HG03064 (cell line): ENCODE results near the gene RTBDN.
"Not testable (repeated sequence)": the region's sequence is repeated elsewhere in the genome, so short reads cannot be mapped to it uniquely, and the experiment has no call there.

Experiments
- ATAC-seq: cut with Tn5 transposase; IDR thresholded peaks from one replicate; pipeline ENCODE4 v1.9.1; 2021; ENCODE audit warnings: low read depth; ENCODE audit not compliant: unreplicated experiment

Gene RTBDN

DNA sequence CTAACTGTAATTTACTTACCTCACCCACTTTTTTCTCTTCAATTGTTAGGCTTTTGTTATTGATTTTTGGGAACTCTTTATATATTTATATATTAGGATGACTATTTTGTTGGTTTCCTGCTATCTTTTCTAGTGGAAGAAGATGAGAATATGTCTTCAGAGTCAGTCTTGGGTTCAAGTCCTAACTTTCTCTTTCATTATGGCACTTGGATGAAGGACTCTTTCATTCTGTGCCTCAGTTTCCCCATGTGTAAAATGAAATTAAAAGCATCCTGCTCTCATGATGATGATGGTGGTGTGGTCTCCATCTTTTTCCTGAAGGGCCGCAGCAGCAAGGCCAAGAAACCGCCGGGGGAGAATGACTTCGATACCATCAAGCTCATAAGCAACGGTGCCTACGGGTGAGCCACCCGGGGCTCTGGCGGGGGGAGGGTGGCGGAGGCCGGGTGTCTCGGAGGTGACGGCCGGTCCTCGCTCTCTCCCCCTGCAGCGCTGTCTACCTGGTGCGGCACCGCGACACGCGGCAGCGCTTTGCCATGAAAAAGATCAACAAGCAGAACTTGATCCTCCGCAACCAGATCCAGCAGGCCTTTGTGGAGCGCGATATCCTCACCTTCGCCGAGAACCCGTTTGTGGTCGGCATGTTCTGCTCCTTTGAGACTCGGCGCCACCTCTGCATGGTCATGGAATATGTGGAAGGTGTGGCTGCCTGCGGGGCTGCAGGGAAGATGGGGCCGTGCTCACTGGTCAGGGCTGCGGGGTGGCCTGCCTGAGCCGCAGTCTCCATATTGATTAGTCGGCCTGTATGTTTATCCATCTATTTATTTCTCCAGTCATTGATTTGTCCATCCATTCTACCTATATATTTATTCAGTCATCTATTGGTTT, 23.9 kb upstream of the RTBDN start:
- ATAC-seq: no peak

DNA sequence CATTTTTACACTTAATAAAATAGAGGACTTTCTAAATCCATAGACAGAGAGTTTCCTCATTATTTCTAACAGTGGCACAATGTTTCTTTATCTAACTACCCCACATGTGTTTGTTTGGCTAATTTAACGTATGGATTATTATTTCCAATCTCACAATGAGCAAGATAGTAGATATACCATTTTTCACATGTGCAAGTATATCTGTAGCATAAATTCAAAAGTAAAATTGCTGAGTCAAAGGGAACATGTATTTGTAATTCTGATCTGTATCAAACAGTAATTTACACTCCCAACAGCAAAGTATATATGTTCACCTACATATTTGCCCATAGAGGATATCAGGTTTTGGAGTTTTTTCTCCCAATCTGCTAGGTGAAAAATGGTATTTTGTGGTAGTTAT, 22.3 kb upstream of the RTBDN start:
- no peak for ATAC-seq

DNA sequence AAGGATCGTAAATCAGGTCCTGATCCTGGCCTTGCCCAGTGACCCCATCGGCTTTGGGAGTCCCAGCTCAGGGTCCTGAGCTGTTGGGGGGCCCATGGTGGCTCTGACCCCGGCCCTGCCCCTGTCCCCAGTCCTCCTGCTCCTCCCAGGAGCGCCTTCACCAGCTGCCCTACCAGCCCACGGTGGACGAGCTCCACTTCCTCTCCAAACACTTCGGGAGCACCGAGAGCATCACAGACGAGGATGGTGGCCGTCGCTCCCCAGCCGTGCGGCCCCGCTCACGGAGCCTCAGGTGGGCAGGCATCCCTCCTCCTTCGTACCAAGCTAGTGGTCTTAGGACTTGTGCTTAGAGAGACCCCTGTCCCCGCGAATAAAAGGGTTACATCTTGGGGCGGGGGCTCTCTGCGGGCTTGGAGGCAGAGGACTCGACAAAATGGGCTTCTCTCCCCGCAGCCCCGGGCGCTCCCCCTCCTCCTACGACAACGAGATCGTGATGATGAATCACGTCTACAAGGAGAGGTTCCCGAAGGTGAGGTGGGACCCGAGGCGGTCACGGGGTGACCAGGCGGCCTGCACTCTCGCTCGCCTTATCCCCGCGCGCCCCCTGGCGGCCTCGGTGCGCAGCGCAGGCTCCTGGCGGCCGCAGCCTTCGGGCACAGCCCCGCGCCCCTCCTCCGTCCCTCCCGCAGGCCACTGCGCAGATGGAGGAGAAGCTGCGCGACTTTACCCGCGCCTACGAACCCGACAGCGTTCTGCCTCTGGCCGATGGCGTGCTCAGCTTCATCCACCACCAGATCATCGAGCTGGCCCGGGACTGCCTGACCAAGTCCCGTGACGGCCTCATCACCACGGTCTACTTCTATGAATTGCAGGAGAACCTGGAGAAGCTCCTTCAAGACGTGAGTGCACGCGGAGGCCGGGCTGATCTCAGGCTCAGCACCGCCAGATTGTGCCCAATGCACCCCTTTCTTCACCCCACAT, 13.1 kb upstream of the RTBDN start:
- ATAC-seq: no peak

DNA sequence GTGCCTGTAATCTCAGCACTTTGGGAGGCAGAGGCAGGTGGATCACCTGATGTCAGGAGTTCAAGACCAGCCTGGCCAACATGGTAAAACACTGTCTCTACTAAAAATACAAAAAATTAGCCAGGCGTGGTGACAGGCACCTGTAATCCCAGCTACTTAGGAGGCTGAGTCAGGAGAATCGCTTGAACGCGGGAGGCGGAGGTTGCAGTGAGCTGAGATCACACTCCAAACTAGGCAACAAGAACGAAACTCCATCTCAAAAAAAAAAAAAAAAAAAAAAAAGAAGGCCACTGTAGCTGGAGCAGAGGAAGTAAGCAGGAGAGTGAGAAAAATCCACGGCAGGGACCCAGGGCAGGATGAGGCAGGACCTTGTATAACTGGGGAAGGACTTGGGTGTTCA, 12.2 kb upstream of the RTBDN start:
- not testable (repeated sequence) for ATAC-seq

DNA sequence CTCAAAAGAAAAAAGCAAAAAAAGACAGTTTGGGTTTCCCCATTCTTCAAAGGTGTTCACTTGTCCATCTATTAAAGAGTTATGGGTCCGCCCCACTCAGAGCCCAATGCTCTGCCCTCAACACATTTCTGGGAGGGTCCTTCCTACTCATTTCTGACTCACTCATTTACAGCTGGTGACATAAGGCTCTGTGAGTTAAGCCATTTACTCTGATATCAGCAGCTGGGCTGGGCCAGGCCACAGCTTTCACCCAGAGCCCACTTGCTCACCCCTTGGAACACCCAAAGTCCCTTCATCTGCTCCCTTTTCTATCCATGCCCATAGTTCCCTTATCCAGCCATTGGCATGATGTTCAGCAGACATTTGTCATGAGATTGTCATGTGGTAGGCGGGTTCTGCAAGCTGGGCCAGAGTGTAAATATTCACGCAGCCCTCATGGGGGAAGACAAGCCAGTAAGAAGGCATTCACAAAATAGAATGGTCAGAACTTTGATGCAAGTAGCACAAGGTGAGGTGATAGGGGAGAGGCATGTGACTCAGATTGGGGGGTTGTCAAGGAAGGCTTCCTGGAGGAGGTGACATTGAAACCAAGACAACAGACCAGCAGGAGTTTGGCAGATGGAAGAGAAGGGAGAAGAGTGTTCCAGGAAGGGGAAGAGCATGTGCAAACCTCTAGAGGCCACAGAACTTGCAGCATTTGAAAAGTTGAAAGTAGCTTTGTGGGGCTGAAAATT, 9.8 kb upstream of the RTBDN start:
- no peak for ATAC-seq

DNA sequence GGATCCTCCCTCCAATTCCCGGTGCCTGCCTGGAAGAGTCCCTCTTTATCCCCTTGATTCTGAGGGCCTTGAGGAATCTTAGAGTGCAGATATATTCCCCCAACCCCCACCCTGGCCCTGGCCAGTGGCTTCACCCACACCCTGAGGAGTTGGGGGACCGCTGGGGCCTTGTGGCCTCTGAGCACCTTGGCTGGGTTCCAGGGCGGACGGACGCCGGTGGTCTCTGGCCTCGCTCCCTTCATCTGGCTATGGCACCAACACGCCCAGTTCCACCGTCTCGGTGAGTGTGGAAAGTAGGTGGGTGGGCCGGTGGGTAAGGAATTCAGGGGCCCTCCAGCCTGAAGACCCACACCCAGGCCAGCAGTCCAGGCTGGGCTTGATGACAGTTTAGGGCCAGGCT, 8.9 kb upstream of the RTBDN start:
- no peak for ATAC-seq

DNA sequence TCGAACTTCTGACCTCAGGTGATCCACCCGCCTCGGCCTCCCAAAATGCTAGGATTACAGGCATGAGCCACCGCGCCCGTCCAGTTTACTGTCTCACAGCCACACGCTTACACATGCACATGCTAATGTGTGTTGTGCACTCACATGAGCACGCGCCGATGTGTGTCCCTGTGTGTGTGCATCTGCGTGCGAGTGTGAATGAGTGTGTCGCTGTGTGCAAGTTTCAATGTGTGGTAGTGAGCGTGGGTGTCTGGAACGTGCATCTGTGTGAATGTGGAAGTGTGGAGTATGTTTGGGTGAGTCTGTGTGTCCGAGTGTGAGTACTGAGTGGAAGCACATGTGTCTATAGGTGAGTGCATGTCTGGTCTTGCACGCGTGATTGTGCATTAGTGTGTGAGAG, 8.1 kb upstream of the RTBDN start:
- ATAC-seq: no peak

DNA sequence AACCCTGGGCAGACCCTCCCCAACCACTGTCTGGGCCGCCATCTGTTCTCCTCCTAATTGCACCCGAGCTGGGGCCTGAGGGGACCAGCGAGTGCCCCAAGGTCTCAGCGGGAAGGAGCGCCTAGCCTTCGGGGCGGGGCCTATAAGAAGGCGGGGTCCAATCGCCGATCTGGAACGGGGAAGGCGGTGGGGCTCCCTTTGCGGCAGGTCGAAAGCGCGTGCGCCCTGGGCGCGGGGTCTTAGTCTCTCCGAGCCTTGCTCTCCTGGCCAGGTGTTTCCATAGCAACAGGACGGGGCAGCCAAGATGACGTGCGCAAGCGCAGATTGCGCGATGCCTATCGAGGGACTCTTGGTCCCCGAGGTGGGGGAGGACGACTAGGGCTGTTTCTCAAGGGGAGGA, 6.7 kb upstream of the RTBDN start:
- ATAC-seq: no peak

DNA sequence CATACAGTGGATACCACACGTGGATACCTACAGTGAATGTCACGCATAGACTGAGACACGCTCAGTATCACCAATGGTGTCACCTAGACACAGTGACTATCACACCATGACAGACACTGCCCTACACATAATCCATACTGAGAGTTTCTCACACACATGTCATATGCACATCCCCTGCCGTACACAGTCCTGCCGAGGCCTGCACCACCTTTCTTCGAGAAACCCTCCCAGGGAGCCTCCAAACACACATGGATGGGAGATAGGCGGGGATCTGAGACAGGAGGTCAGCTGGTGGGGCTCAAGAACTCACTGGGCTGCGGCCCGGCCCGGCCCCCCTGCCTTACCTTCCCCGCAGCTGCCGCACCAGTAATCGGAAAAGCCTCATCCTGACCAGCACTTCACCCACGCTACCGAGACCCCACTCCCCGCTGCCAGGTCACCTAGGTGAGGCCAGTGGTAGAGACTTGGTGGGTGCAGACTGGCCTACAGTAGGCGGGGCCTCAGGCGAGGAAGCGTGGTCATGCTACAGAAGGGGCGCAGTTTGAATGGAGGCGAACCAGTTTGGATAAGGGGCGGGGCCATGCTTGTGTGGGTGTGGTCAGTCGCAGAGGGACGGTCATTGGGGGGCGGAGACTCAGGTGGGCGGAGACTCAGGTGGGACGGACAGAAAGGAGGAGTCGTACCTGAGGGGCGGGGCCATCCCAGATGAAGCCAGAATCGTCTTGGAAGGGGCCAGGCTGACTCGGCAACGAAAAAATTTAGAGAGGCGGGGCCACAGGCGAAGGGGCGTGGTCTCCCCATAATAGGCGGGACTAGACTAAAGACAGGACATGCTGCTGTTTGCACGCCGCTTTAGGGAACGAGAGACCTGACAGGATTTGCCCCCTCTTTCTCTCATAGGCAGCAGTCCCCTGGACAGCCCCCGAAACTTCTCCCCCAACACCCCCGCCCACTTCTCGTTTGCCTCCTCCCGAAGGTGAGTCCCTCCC, 6.0 kb upstream of the RTBDN start:
- no peak for ATAC-seq

DNA sequence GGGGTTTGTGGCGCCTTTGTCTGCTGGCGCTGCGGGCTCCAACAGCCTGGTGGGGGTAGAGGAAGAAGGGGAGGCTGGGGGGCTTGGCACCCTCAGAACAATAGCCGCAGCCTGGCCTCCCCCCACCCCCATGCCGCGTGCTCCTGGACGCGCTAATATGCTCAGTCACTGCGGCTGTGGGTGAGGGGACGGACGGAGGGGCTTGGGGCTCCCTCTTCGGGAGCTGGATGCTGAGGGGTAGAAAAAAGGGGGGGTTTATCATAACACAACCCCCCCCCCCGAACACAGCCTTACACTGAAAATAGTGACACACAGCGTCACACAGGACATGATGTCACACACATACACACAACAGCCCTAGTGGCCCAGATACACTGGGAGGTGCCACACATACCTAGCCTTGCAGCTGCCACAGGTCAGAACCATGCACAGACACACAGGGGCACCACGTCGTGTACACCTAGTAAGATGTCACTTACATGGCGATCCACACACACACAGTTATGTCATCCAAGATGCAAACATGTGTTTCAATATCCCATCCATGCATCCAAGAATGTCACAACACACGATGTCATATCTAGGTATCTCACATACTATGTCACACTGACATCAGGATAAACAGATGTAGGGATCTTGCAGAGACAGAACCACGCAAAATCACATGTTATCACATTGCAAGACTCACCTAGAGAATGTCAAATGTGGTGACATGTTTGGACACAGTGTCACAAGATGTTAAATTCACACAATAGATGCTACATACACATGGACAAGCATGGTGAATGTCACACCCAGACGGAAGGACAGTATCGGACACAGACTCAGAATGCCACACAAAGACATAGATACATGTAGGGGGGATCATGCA, 4.7 kb upstream of the RTBDN start:
- no peak for ATAC-seq

DNA sequence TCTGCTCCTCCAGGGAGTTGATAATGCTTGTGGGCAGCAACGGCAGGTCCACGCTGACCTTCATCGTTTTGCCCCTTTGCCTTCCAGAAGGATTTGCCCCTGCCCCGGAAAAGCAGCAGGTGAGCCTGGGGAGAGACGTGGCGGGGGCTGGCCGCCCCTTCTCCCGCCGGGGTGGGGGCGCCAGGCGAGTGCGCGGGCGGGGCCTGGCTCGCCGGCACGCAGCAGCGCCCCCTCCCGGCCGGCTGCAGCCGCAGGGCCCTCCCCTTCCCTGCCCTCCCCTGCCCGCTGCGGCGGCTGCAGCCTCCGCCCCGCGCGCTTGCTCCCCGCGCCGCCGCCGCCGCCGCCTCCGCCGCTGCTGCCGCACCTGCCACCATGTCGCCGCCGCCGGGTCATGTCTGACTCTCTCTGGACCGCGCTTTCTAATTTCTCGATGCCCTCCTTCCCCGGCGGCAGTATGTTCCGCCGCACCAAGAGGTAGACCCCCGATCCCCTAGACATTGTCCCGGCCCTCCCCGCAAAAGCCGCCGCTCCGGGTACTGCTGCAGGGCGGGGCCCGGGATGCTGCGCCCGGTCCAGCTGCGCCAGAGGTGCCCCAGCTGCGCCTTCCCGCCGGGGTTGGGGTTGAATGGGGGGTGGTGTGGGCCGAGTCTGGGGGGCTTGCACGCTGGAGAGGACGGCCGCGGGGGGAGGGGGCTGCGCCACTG, 4.0 kb upstream of the RTBDN start, which contains the start of gene MAST1:
Gene MAST1, plus strand, starts transcription at position 334 of the 704 bp plus-strand sequence. Its CDS starts 58 bp downstream, at position 392.
- no peak for ATAC-seq

DNA sequence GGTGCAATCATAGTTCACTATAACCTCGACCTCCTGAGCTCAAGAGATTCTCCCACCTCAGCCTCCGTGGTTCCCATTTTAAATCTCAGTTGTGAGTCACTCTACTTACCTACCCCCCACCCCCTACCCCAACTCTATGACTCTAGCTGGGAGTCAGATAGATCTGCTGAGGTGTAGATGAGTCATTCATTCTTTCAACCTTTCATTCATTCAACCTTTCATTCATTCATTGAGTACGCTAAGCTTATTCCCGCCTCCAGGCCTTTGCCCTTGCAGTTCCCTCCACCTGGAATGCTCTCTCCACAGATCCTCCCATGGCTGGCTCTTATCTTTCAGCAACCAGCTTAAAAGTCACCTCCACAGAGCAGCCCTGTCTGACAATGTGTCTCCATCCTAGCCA, 2.8 kb upstream of the RTBDN start:
- ATAC-seq: no peak

DNA sequence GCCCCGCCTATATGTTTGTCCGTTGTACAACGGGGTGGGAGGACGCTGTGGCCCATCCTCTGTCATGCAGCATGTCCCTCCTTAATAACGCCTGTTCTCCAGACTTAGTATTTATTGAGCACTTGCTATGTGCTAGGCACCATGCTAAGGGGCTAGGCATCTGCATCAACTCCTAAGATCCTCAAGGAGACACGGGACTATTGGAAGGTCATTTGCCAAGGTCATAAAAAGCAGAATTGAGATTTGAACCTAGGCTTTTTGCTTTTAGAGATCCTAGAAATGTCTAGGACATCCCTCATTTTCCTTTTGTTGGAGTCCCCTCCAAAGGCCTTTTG, 2.1 kb upstream of the RTBDN start:
- no peak for ATAC-seq

DNA sequence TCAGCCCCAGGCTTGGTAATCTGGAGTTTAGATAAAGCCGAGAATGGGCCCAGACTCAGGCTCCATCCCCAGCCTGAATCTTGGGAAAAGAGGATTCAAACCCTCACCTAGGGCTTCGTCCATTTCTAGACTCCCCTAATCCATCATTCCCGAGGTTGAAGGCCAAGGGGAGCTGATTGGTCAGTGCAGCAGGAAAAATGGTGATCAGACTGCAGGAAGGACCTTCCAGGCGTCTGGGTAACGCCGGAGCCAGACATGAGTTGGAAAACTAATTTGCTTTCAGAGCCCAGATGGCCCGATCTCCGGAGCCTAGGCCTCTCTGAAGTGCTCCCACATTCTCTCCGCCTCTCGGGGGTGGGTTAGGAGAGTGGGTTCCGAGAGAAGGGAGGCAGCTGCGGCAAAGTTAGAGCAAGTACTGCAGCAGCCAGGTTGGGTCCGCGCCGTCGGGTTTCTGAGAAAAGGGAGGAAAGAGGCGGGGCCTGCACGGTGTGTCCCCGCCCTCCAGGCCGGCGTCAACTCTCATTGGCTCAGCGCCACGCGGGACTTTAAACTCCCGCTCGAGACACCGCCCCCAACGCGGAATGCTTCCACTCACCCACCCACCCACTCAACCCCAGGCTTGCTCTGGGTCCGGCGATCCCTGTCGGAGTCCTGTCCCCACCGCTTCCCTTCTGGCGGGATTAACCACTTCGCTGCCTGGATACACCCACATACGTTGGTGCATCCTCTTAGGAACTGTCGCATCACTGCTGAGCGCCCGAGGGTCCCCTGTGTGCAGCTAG, 788 bp upstream of the RTBDN start:
- ATAC-seq: no peak

DNA sequence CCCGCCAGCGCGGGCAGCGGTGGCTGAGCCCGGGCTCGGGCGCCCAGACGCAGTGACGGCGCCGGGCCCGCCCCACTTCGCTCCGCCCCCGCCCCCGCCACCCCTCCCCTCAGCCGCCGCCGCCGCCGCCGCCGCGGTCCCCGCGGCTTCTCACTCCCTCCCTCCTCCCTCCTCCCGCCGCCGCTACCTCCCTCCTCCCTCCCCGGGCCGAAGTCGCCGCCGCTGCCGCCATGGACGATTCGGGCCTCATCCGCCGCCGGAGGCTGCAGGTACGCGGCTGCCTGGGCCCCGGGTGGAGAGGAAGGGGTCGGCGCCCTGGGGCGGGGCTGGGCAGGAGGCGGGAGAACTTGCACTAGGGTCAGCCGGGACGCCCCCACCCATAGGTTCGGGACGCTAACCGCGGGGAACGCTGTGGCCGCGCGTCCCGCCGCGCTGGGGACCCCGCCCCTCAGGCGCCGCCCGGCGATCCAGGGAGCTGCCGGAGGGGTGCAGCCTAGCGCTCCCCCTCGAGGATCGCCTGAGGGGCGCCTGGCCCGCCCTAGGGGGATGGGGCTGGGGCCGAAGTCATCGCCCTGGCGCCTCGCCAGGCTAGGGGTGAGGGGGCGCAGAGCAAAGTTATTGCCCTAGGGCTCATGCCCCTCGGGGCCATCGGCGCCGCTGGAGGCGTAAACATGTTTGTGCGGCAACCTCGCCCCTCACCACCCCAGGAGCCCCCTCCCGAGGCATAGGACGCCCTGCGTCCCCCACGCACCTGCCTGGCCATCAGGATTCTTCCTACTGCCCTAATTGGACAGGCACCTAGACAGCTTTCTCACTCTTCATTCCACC, 427 bp downstream of the RTBDN start:
- no peak for ATAC-seq

DNA sequence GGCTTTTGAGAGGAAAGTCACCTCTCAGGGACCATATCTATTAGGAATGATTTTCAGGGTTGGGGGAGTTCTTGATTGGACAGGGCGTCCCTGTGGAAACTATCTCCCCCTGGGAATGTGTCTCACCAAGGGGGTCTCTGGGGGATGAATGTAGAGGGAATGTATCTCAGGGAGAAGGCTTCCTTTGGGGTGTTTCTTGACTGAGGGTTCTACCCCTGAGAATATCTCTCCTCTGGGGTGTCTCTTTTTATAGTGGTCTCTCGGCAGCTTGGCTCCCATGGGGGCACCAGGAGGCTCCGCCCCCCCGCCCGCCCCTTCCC, 1.0 kb downstream of the RTBDN start:
- no peak for ATAC-seq

DNA sequence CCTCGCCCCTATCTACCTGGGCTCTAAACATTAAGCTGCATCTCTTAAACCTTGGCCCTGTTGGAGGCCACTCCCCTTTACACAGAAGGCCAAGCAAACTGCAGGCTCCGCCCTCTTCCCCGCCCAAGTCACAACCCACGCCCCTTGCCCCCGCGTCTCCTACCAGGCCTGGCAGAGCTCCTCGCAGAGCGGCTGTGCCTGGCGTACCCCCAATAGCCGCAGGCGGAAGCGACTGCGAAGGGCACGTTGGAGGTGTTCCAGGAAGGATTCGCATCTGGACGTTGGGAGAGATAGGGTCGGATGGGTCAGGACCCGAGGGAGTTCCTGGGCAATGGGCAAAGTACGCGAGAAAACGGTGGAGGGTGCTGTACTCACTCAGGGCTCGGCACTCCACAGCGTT, 5.9 kb downstream of the RTBDN start:
- ATAC-seq: no peak
